ENCODE data around the gene LAMB3. TPM values are rescaled to one million over a fixed set of nuclear protein-coding genes. Genes with fewer than 3 reads are reported as not detected.
A peak's percentile ranks its signal among the peaks of the same experiment; 100 is the strongest.
"Not testable (repeated sequence)": the region's sequence is repeated elsewhere in the genome, so short reads cannot be mapped to it uniquely, and the experiment has no call there.

LAMB3 gene
- total RNA-seq (1 to 10 TPM in 1 of 2 donors, under 1 TPM in 1; 0.37 to 1.1 TPM), total RNA-seq (0.83 to 1.0 reads per million in 2 donors)

DNA sequence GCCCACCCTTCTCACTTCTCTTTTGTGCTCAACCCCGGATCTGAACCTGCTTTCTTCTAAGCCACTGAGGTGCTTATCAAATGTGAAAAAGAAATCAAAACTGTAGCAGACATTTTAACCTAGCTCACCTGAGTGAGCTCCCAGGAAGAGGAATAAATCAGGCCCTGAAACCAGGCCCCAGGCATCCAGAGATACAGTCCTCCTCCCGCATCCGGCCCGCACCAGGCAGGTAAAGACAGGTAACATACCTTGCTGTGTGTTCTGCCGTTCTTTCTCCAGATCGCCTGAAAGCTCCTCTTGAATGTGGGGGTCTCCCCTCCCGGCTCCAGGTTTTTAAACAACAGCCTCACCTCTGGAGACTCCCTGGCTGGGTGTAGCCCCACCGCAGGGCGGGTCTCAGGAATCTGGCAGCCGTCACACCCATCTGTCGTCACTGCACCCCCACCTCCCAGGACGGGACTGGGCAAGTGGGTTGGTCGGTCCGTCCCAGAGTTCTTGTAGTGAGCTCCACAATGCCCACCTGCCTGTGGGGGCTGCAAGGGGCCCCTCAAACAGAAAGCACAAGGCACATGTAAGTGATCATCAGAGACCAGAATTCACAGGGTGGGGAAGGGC is at the start of gene LAMB3:
Gene LAMB3 (minus strand): TSS at position 305 of the 615 bp plus-strand sequence. CDS start 1,481 bp downstream, outside the sequence.
- Mint-ChIP-seq H3K4me3 (peak within 1 kb of the TSS; percentile 10), H3K4me1 (peaks cover 30% of the 10 kb centered on the region), H3K27ac (peak within 1 kb of the TSS; percentile 77), H3K27me3 (no peaks in the 10 kb centered on the region), H3K36me3 (ENCODE audit: low read depth) (no peaks in the 10 kb centered on the region)
- H3K9me3 ChIP-seq (ENCODE audit: control insufficient read depth, low read length, poor library complexity, severe bottlenecking): no peaks in the 10 kb centered on the region
- ATAC-seq (no peak), DNase-seq (no peak)

DNA sequence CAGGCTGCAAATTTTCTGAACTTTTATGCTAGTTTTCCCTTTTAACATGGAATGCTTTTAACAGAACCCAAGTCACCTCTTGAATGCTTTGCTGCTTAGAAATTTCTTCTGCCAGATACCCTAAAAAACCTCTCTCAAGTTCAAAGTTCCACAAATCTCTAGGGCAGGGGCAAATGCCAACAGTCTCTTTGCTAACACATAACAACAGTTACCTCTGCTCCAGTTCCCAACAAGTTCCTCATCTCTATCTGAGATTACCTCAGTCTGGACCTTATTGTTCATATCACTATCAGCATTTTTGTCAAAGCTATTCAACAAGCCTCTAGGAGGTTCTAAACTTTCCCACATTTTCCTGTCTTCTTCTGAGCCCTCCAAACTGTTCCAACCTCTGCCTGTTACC is 48.5 kb upstream of the LAMB3 start:
- not testable (repeated sequence) for H3K9me3 ChIP-seq (ENCODE audit: control insufficient read depth, low read length, poor library complexity, severe bottlenecking); ATAC-seq; H3K36me3 Mint-ChIP-seq (ENCODE audit: low read depth); H3K27ac Mint-ChIP-seq; H3K27me3 Mint-ChIP-seq; H3K4me3 Mint-ChIP-seq; DNase-seq
- peaks cover 10% of the 10 kb centered on the region for H3K4me1 Mint-ChIP-seq

DNA sequence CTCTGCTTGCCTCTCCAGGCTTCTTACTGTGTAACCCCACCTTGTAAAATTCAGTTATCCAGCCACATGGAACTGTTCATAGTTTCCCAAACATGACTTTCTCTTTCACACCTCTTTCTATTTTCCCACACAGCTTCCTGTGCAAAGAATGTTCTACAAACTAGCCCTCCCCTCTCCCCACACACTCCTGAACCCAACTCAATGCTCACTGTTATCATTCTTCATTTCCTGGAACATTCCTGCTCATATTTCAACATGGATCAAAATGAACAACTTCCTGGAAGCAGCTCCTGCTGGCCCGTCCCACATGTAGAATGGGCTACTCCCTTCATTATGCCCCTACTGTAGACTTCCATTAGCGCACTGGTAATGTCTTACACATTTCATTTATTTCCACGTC is 44.9 kb upstream of the LAMB3 start:
- no peaks in the 10 kb centered on the region for H3K9me3 ChIP-seq (ENCODE audit: control insufficient read depth, low read length, poor library complexity, severe bottlenecking)
- Mint-ChIP-seq H3K4me3 (no peak overlapping the region), H3K36me3 (ENCODE audit: low read depth) (peaks cover 2% of the 10 kb centered on the region), H3K4me1 (peaks cover 24% of the 10 kb centered on the region), H3K27me3 (peaks cover 10% of the 10 kb centered on the region), H3K27ac (no peak overlapping the region)
- ATAC-seq: no peak
- no peak for DNase-seq

DNA sequence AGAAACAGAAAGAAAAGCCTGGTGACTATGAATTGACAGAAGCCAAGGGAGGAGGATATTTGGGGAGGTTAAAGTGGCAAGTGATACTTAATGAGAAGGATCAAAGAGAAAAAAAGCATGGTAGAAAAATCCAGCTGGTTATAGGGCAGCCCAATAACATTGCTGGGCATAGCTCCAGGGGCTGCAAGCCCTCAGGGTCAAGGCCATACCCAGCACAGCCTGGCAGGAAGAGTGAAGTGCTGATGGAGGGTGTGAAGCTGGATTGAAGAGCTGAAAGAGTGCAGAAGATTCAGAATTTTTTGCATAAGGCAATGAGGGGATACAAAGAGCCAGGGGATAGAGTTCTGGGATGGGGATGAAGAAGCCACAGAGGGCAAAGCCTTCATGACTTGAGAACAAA is 44.4 kb upstream of the LAMB3 start:
- no peak for ATAC-seq

DNA sequence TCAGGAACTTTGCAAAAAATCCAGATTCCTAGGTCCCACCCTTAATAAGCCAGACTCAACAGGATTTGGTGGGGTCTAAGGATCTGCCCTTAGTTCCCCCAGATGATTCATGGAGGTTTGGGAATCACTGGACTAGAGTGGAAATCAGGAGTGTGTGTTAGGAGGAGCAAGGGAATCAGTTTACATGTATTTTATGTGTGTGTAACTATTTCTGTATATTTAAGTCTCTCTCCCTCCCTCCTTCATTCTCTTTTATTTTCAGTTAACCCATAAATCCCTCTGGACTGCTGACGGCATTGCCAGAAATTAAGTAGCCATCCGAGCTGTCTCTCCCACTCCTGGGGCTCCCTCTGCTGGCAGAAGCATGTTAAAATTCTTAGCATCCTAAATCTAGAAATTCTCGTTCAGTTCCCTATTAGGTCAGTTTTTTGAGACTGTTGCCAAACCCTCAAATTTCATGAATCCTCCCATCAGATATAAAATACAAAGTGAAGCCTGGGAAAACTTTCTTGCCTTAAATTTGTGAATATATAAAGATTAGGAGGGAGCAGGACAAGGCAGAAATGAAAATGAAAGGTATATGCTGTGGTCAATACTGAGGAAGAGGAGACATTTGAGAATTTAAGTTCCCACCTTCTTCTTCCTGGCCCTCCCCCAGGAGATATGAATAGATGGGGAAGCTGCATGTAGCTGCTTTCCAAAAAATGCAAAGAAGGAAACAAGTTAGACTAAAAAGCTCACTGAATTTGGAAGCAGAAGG is 40.7 kb upstream of the LAMB3 start:
- Mint-ChIP-seq H3K27ac (peak overlapping the region; percentile 45), H3K4me1 (peaks cover 30% of the 10 kb centered on the region), H3K4me3 (no peak overlapping the region), H3K27me3 (peaks cover 4% of the 10 kb centered on the region), H3K36me3 (ENCODE audit: low read depth) (no peaks in the 10 kb centered on the region)
- peak; percentile 64 for ATAC-seq
- peak; percentile 42 to 67 (median 52) for DNase-seq
- no peaks in the 10 kb centered on the region for H3K9me3 ChIP-seq (ENCODE audit: control insufficient read depth, low read length, poor library complexity, severe bottlenecking)

More for the DNA sequence above, 44.4 kb upstream of the LAMB3 start:
- Mint-ChIP-seq H3K36me3 (ENCODE audit: low read depth) (peaks cover 2% of the 10 kb centered on the region), H3K4me1 (peaks cover 26% of the 10 kb centered on the region), H3K27me3 (peaks cover 10% of the 10 kb centered on the region), H3K4me3 (no peak overlapping the region), H3K27ac (no peak overlapping the region)
- no peak for DNase-seq
- H3K9me3 ChIP-seq (ENCODE audit: control insufficient read depth, low read length, poor library complexity, severe bottlenecking): no peaks in the 10 kb centered on the region

DNA sequence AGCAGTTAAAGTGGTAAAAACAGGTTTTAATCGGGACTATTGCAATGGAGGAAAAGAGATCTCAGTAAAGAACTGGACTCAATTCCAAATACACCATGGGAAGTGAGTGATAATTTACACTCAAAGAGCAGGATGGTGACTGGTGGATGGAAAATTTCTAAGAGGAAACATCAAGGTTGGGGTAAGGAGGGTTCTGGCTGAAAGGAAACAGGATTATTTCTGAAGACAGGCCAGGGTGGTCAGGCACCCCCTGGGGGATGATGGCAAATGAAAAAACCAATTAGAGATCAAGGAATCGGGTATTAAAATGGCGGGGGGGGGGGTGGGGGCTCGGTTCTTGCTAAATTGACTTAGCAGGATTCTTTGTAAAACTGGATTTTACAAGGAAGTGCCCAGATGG is 40.1 kb upstream of the LAMB3 start:
- ATAC-seq (no peak), DNase-seq (no peak)
- H3K27ac Mint-ChIP-seq: peak overlapping the region; percentile 45
- no peaks in the 10 kb centered on the region for H3K36me3 Mint-ChIP-seq (ENCODE audit: low read depth)
- H3K27me3 Mint-ChIP-seq: peaks cover 4% of the 10 kb centered on the region
- H3K9me3 ChIP-seq (ENCODE audit: control insufficient read depth, low read length, poor library complexity, severe bottlenecking): no peaks in the 10 kb centered on the region
- H3K4me1 Mint-ChIP-seq: peaks cover 33% of the 10 kb centered on the region
- peak overlapping the region; percentile 41 for H3K4me3 Mint-ChIP-seq

DNA sequence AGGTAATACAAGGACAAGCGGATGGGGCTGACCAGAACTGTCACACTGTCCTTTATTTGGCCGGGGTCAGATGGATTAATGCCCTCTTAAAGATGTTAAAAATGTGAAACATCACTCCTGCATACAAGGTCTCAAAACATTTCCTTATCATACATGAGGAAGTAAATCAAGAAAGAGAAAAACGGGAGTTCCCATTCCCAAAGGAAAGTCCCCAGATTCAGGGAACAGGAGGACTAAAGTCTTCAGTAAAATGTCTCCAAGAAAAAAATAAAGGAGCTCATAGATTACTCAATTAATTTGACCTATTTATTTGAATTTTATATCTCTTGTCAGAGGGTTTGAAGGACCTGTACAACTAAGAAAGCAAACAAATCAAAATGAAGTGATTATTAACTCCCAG is 39.0 kb upstream of the LAMB3 start:
- H3K9me3 ChIP-seq (ENCODE audit: control insufficient read depth, low read length, poor library complexity, severe bottlenecking): no peaks in the 10 kb centered on the region
- no peaks in the 10 kb centered on the region for H3K36me3 Mint-ChIP-seq (ENCODE audit: low read depth)
- no peak overlapping the region for H3K4me3 Mint-ChIP-seq
- H3K27ac Mint-ChIP-seq: peak overlapping the region; percentile 57
- peaks cover 4% of the 10 kb centered on the region for H3K27me3 Mint-ChIP-seq
- ATAC-seq (no peak), DNase-seq (no peak)
- peaks cover 34% of the 10 kb centered on the region for H3K4me1 Mint-ChIP-seq

DNA sequence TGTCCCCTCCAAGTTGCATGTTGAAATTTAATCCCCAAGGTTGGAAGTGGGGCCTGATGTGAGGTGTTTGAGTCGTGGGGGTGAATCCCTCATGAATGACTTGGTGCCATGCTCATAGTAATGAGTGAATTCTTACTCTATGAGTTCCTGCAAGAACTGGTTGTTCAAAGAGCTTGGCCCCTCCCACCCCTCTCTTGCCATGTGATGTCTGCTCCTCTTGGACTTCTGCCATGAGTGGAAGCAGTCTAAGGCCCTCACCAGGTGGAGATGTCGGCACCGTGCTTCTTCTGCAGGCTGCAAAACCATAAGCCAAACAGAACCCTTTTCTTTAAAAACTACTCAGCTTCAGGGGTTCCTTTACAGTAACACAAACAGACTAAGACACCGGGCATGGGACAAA is 37.3 kb upstream of the LAMB3 start:
- Mint-ChIP-seq H3K27me3 (peaks cover 4% of the 10 kb centered on the region), H3K27ac (no peak overlapping the region), H3K4me1 (peaks cover 42% of the 10 kb centered on the region), H3K4me3 (no peak overlapping the region), H3K36me3 (ENCODE audit: low read depth) (no peaks in the 10 kb centered on the region)
- H3K9me3 ChIP-seq (ENCODE audit: control insufficient read depth, low read length, poor library complexity, severe bottlenecking): no peaks in the 10 kb centered on the region
- DNase-seq (no peak), ATAC-seq (no peak)

- Mint-ChIP-seq H3K27me3 (peaks cover 2% of the 10 kb centered on the region), H3K4me3 (no peak overlapping the region), H3K4me1 (peaks cover 42% of the 10 kb centered on the region), H3K27ac (no peak overlapping the region), H3K36me3 (ENCODE audit: low read depth) (no peaks in the 10 kb centered on the region)
- no peak for DNase-seq
- ATAC-seq: no peak
- H3K9me3 ChIP-seq (ENCODE audit: control insufficient read depth, low read length, poor library complexity, severe bottlenecking): no peaks in the 10 kb centered on the region
Measured at GRCh38 chr1:209688746-209689234, 36.6 kb upstream of the LAMB3 start.

DNA sequence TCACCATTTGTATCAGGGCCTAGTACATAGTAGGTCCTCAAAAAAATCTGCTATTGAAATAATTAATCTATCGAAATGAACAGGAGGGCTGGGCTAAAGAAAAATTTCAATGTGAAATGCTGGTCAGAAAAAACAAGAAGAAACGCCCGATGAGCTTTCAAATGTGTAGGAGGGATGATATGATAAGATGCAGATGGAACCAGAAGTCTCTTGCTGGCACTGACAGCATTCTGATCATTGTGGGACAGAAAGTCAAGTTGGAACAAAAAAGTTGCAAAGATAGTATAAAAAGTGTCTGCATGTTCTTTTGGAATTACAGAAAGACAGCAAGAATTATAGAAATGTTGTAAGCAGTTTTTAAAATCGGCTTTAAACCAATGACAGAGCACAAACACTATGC is 34.1 kb upstream of the LAMB3 start:
- no peaks in the 10 kb centered on the region for H3K9me3 ChIP-seq (ENCODE audit: control insufficient read depth, low read length, poor library complexity, severe bottlenecking)
- ATAC-seq: peak; percentile 27
- Mint-ChIP-seq H3K4me1 (peaks cover 30% of the 10 kb centered on the region), H3K36me3 (ENCODE audit: low read depth) (no peaks in the 10 kb centered on the region), H3K27ac (peak overlapping the region; percentile 95), H3K4me3 (peak overlapping the region; percentile 87), H3K27me3 (no peaks in the 10 kb centered on the region)
- DNase-seq: no peak

GRCh38 chr1:209685821-209686220 is 33.6 kb upstream of the LAMB3 start:
- Mint-ChIP-seq H3K4me1 (peaks cover 30% of the 10 kb centered on the region), H3K27ac (peak overlapping the region; percentile 95), H3K36me3 (ENCODE audit: low read depth) (no peaks in the 10 kb centered on the region), H3K27me3 (no peaks in the 10 kb centered on the region), H3K4me3 (peak overlapping the region; percentile 87)
- H3K9me3 ChIP-seq (ENCODE audit: control insufficient read depth, low read length, poor library complexity, severe bottlenecking): no peaks in the 10 kb centered on the region
- ATAC-seq: peak; percentile 90
- peak in 2 of 3 donors; percentile 12 to 15 for DNase-seq

- no peaks in the 10 kb centered on the region for H3K9me3 ChIP-seq (ENCODE audit: control insufficient read depth, low read length, poor library complexity, severe bottlenecking)
- Mint-ChIP-seq H3K4me1 (peaks cover 36% of the 10 kb centered on the region), H3K27me3 (peaks cover 7% of the 10 kb centered on the region), H3K4me3 (peak overlapping the region; percentile 19), H3K27ac (no peak overlapping the region), H3K36me3 (ENCODE audit: low read depth) (peaks cover 7% of the 10 kb centered on the region)
- ATAC-seq (no peak), DNase-seq (no peak)
Measured at GRCh38 chr1:209678981-209679539, 26.8 kb upstream of the LAMB3 start.

- ATAC-seq: peak; percentile 7
- peaks cover 7% of the 10 kb centered on the region for H3K27me3 Mint-ChIP-seq
- no peak for DNase-seq
- peaks cover 7% of the 10 kb centered on the region for H3K36me3 Mint-ChIP-seq (ENCODE audit: low read depth)
- H3K4me3 Mint-ChIP-seq: peak overlapping the region; percentile 81
- no peaks in the 10 kb centered on the region for H3K9me3 ChIP-seq (ENCODE audit: control insufficient read depth, low read length, poor library complexity, severe bottlenecking)
- peaks cover 62% of the 10 kb centered on the region for H3K4me1 Mint-ChIP-seq
- H3K27ac Mint-ChIP-seq: peak overlapping the region; percentile 91
Measured at GRCh38 chr1:209675565-209676154, 23.4 kb upstream of the LAMB3 start.
